Activated T-cell treated with anti-CD3 and anti-CD28 coated beads, Interleukin-2, amount 50 U/mL, for 1 hour (primary cell): ENCODE data around the gene KCTD11.
"Not testable (repeated sequence)": the region's sequence is repeated elsewhere in the genome, so short reads cannot be mapped to it uniquely, and the experiment has no call there.

ENCODE experiments used
- DNase-seq: peaks from one replicate; pipeline ENCODE4 v3.0.0-alpha.2; 2020

Gene KCTD11

DNA sequence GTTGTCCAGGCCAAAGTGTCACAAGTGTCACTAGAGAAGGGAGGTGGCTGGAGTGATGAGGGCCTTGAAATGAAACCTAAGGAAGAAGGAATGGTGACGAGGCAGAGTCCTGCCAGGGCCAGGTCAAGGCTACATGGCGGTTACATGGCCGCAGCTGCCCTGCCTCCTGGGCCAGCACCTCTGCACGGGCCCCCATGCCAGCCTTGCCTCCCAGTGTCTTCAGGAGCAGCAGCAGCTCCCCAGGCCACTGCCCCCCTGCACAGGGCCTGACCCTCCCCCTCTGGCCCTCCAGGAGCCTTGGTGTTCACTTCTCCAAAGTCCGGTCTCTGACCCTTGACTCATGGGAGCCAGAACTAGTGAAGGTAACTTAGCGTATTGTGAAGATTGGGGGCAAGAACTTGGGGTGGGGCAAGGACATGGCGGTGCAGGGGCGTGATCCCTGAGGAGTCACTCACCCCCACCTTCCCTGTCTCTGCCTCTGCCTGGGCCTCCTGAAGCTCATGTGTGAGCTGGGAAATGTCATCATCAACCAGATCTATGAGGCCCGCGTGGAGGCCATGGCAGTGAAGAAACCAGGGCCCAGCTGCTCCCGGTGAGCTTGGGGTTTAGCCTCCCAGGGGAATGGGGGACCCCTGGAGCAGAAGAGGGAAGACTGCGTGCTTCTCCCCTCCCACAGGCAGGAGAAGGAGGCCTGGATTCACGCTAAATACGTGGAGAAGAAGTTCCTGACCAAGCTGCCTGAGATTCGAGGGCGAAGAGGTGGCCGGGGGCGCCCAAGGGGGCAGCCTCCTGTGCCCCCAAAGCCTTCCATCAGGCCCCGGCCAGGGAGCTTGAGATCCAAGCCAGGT lies 4.1 kb upstream of the KCTD11 start:
- DNase-seq: no peak

DNA sequence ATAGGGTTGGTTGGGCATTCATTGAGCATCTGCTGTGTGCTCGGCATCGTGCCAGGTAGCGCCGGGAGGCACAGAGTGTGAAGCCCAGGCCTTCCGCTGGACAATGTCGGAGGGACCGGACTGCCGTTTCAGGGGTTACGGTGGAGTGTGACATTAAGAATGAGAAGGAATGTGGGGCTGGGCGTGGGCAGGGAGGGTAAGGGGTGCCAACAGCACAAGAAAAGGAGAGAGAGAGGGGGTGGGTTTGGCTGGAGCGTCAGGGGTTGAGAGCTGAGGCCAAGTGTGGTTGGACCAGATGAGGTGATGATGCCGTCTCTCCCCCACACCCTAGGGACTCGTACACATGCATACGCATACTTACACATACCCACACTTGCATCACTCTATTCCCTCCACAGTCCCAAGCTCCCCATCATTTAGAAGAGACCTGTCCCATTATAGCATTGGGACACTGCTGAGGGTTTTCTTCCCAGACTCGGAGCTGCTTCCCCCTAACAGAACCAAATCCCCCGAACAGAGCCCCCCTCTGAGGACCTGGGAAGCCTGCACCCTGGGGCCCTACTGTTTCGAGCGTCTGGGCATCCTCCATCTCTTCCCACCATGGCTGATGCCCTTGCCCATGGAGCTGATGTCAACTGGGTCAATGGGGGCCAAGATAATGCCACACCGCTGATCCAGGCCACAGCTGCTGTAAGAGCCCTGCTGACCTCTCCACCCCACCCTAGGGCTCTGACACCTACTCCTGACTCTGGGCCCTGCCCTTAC lies 3.3 kb upstream of the KCTD11 start:
- DNase-seq: no peak

DNA sequence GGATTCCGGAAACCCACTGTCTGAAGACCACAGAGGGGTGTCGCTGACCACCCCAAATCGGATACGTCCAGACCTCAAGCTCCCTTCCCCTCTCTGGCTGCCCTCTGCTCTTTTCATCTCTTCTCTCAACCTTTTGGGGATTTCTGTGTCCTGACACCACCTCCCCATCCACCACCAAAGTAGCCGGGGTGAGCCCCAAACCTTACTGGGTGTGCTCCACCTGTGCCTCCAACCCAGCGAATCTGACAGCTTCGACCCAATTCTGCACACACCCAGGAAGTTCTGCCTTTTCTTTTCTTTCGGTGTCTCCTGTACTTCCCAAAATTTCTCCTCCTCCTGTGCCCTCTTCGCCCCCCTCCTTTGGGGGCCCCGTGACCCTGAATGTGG lies 534 bp downstream of the KCTD11 start:
- DNase-seq: no peak

DNA sequence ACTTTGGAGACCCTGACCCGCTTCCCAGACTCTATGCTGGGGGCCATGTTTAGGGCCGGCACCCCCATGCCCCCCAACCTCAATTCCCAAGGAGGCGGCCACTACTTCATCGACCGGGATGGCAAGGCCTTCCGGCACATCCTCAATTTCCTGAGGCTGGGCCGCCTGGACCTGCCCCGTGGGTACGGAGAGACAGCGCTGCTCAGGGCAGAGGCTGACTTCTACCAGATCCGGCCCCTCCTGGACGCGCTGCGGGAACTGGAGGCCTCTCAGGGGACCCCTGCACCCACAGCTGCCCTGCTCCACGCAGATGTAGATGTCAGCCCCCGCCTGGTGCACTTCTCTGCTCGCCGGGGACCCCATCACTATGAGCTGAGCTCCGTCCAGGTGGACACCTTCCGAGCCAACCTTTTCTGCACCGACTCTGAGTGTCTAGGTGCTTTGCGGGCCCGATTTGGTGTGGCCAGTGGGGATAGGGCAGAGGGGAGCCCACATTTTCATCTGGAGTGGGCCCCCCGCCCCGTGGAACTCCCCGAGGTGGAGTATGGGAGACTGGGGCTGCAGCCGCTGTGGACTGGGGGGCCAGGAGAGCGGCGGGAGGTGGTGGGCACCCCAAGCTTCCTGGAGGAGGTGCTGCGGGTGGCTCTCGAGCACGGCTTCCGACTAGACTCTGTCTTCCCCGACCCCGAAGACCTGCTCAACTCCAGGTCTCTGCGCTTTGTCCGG lies 1.1 kb downstream of the KCTD11 start:
- no peak for DNase-seq

DNA sequence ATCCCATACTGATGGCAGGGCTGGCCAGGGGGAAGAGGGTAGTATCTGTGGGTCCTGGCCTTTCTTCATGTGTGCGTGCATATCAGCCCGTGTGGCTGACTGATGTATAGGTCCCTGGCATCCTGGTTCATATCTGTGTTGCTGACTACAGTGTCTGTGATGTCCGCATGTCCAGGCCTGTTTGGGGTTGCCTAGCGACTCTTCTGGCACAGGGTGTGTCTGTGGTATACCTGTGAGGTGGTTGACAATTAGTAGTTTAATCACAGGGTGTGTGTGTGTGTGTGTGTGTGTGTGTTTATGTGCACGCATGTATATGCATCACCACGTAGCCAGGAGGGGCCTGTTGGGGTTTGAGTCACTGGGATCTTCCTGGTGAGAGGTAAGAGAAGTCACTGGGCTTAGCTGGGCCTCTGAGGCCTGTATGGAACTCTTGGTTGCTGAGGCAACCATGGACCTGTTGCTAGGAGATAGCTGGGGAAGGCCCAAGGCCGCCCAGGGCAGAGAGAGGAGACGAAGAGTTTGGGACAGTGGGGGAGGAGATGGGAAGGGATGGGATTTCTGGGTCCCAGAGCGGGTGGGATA lies 2.4 kb downstream of the KCTD11 start:
- DNase-seq: no peak

DNA sequence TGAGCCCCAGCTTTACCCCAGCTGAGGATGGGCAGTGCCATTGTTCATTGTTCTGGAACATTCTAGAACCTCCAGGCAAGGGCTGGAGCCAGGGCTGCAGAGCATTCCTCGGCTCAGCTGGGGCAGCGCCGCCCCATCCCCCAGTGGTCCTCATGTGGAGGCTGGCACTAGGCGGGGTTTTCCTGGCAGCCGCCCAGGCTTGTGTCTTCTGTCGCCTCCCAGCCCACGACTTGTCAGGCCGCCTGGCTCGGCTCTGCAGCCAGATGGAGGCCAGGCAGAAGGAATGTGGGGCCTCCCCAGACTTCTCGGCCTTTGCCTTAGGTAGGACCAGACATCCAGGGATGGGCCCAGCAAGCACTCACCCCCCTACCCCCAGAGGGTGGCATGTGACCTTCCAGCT lies 3.1 kb downstream of the KCTD11 start, which contains the start of gene TMEM95:
TSS of gene TMEM95 (plus strand) at position 104 of the 400 bp plus-strand sequence. CDS start at position 153, 49 bp downstream.
- DNase-seq: no peak

DNA sequence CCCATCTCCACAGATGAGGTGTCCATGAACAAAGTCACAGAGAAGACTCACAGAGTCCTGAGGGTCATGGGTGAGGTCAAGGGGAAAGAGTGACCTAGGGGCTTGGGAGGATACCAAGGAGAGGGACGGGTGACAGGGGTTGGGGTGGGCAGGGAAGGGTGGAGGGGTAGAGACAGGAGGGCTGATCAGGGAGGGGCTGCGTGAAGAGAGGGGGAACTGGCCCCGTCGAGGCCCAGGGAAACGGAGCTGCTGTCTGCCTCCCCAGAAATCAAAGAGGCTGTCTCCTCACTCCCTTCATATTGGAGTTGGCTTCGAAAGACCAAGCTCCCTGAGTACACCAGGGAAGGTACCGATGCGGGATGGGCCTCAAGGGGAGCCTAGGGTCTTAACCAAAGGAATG lies 3.6 kb downstream of the KCTD11 start:
- DNase-seq: no peak

DNA sequence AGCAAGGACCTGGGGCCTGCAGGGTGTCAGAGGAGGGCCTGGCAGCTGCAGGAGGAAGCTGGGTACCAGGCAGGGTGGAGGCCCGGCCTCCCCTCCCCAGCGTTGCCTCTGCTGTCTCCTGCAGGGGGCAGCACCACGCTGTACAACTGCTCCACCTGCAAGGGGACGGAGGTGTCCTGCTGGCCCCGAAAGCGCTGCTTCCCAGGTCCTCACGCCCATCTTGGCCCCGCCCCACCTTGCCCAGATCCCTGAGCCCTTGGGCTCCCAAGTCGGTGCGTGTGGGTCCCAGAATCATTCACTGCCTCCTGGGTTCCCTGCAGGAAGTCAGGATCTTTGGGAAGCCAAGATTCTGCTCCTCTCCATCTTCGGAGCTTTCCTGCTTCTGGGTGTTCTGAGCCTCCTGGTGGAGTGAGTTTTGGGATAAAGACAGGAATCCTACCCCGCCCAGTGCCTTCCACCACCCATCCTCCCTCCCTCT lies 4.1 kb downstream of the KCTD11 start:
- peak; percentile 86 for DNase-seq

DNA sequence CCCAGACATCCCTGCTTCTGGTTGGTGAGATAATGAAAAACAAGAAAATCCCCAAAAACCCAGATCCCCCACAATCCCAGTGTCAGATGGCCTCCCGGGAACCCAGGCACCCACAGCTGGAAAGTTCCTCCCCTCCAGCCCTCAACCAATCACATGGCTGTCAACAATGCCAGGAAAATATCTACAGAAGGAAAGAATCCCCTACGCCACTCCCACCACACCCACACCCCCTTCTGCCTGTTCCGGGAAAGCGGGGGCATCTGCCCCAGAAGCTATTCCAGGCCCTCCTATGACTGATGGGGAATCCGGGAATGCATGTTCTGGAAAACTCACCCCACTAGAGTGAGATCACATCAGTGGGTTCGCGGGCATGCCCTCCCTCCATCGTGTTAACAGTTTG lies 4.8 kb downstream of the KCTD11 start:
- DNase-seq: no peak

DNA sequence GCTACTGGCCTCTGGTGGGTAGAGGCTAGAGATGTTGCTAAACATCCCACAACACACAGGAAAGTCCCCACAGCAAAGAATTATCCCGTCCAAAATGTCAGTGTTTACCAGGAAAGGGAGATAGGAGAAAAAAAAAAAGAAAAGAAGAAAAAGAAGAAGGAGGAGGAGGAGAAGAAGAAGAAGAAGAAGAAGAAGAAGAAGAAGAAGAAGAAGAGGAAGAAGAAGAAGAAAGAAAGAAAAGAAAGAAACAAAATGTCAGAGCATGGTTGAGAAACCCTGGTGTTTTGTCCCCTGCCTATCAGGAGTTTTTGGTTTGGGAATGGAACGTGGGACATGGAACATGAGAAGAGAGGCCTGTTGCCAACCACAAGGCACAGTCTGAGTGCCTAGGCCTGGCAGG lies 5.4 kb downstream of the KCTD11 start:
- DNase-seq: no peak

DNA sequence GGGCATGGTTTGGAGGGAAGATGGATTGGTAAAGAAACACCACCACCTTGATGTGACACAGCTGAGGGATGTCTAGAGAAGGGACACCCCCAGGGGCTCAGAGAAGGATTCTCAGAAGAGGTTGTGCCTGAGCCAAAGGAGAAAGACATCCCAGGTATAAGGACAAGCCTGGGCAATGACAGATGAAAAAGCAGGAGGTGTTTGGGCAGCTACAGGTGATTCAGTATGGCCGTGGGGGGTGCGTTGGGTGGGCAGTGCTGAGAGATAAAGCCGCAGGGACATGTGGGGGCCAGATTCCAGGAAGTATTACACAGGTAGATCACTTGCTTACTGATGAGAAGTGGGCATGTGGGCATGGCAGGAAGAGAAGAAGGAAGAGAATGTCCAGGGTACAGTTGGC lies 9.9 kb downstream of the KCTD11 start:
- DNase-seq: no peak

DNA sequence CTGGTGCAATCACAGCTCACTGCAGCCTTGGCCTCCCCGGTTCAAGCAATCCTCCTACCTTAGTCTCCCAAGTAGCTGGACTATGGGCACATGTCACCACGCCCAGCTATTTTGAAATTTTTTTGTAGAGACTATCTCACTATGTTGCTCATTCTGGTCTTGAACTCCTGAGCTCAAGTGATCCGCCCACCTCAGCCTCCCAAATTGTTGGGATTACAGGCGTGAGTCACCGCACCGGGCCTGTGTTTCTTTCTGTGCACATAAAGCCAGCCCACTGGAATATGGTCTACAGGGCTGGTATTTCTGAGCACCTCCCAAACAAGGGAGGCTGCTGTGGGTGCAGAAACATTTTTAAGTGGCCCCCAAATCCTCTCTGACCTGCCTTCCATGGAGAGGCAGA lies 11.3 kb downstream of the KCTD11 start:
- DNase-seq: no peak

DNA sequence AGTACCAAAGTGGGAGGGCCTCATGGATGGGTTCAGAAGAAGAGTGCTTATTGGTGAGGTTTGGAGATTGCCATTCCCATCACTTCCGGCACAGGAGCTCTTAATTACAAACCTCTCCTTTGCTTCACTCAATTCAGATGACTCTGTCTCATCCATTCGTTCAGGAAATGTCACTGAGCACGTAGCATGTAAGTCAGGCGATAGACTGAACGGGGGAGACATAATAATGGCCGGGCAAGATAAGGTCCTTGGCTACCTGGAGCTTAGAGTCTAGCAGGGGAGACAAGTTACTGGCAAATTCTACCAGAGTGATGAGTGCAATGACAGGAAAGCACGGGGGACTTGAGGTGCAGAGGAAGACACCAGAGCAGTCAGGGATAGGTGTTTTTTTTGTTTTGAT lies 14.0 kb downstream of the KCTD11 start:
- not testable (repeated sequence) for DNase-seq

DNA sequence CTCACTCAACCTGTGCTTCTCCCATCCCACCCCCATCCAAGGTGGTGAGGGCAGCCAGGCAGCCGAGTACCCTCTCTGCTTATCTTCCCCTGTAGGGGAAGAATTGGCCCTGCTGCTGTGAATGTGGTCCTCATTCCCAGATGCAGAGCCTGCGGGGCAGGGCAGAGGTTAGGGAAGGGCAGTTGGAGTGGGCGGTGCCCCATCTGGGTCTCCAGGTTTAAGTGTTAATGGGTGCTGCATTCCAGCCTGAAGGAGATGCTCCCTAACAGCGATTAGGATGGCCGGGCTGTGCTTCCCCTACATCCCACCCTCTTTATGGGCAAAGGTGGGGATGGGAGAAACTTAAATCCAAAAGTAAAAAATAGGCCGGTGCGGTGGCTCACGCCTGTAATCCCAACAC lies 15.1 kb downstream of the KCTD11 start:
- no peak for DNase-seq

DNA sequence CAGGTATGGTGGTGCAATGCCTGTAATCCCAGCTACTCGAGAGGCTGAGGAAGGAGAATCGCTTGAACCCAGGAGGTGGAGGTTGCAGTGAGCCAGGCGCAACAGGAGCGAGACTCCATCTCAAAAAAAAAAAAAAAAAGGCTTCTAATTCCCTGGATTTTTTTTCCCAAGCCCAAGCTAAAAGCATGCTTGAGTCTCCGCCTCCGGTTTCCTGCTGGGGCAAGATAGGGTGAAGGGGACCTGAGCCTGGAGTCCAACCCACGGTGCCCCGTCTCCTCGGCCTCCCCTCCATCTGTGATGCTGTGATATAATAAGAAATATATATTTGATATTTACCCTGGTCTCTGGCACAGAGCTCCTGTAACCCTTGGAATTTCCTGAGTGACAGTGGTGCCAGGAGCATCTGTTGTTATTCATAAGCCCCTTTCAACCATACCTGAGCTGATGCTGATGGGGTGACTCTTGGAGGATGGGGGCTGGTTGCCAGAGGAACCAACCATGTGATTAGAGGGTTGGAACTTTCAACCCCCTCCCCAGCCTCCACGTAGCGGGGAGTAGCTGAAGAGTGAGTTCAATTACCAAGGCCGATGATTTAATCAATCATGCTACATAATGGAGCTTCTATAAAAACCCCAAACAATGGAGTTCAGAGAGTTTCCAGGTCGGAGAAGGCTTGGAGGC lies 16.1 kb downstream of the KCTD11 start:
- DNase-seq: no peak

DNA sequence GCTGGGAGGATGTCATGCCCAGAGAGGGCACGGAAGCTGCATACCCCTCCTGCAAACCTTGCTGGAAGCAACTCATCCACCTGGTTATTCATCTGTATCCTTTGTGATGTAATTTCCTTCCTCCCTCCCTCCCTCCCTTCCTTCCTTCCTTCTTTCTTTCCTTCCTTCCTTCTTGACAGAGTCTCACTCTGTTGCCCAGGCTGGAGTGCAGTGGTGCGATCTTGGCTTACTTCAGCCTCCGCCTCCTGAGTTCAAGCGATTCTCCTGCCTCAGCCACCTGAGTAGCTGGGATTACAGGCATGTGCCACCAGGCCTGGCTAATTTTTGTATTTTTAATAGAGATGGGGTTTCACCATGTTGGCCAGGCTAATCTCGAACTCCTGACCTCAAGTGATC lies 16.6 kb downstream of the KCTD11 start:
- DNase-seq: not testable (repeated sequence)

DNA sequence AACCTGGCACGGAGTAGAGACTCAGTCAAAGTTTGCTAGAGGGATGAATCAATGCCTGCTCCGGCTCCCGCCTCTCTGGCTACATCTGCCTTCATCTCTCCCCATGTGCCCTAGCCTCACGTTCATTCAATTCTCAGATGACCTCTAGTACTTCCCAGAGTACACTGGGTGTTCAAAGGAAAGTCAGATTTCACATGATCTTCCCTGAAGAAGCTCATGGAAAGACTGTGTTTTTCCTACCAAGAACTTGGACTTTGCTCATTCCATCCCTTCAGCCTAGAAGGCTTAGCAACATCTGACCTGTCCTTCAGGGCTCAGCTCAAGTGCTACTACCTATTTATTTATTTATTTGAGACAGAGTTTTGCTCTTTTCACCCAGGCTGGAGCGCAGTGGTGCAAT lies 17.9 kb downstream of the KCTD11 start:
- no peak for DNase-seq

DNA sequence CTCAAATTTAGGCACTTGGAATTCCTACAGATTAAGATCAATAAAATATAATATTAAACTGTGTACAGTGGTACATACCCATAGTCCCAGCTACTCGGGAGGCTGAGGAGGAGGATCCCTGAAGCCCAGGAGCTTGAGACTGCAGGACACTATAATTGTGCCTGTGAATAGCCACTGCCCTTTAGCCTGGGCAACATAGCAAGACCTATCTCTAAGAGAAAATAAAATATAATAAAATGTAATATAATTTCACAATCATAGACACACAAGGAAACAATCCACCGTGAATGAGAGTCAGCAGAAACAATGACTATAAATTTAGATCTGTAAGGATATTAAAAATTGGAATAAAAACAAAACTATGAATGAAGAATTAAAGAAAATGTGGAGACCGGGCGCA lies 18.9 kb downstream of the KCTD11 start:
- no peak for DNase-seq

DNA sequence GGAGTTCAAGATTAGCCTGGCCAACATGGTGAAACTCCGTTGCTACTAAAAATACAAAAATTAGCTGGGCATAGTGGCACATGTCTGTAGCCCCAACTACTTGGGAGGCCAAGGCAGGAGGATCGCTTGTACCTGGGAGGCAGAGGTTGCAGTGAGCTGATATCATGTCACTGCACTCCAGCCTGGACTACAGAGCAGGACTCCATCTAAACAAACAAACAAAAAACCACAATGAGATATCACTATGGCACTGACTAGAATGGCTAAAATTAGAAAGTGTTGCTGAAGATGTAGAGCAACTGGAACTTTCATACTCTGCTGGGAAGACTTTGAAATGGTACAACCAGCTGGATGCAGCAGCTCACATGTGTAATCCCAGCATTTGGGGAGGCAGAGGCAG lies 22.4 kb downstream of the KCTD11 start:
- no peak for DNase-seq

DNA sequence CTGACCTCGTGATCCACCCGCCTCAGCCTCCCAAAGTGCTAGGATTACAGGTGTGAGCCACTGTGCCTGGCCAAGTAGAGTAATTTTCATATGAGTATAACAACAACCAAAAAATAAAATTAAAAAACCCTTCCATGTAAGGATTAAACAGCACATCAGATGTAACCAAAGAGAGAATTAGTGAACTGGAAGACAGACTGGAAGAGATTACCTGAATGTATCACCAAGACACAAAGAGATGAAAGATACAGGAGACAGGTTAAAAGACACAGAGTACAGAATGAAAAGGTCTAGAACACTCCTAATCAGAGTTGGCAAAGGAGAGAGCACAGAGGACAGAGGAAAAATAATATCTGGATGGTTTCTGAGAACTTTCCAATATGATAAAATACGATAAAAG lies 27.2 kb downstream of the KCTD11 start:
- DNase-seq: no peak

DNA sequence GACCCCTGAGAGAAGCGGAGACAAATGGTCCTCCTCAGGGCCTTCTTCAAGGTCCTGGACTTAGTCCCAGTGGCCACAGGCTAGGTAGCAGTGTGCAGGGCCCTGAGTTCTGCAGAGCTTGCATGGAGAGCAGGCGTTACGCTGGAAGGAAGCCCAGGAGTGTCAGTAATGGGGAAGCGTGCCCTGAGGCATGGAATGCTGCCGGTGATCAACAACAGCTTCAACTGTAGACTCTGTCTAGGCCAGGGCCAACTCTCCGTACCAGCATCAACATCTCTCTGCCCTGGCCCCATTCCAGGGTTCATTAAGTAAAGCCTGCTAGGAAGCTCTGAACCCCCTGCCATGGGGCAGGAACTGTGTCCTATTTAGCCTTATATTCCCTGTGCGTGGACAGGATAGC lies 28.4 kb downstream of the KCTD11 start:
- DNase-seq: no peak

DNA sequence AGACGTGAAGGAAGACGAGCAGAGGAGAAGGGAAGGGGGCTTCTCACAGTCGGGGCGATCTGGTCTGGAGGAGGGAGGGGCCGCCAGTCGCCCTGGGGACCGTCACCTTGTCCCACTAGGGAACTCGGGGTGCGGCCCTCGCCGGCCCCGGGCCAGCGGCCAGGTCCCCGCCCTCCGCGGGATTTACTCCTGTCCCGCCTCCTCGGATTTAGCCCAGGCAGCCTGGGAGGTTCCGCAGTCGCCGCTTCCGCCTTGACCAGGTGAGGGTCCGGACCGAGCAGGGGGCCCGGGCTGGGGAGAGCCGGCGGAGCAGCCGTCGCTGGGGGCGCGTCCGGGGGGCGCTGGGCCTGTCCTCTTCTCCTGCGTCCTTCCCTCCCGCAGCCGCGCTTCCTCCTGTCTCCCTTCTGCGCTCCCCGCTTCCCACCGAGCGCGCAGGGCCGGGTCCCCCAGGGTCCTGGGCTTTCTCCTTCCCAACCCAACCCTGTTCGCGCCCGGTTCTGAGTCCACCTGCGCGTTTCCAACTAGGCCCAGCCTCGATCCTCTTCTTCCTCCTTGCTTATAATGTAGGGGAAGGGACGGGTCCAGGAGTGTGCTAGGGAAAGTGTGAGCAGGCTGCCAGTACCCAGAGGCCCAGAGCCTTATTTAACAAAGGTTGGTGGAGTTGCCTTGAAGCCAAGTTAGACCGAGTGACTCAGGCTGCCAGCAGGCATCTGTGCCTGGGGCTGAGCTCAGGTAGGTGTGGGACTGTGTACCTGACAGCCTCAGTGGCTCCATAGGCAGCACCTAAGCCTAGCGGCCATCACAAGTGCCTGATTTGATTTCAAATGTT lies 29.1 kb downstream of the KCTD11 start, which contains the start of gene TNK1:
TSS of gene TNK1 (plus strand) at position 235 of the 829 bp plus-strand sequence. CDS start 1,838 bp downstream, outside the sequence.
- DNase-seq: no peak
